Astrocyte of the spinal cord (primary cell): ENCODE measurements around the gene SLC2A5.

Experiments
- DNase-seq: peaks from one replicate; pipeline ENCODE4 v3.0.0; 2011; ENCODE audit warnings: low read depth, low spot score
- H3K4me3 ChIP-seq: 2 replicates; pipeline ENCODE4 v1.5.1; 2011; ENCODE audit warnings: low read depth, mild to moderate bottlenecking, low read length, moderate library complexity
- CTCF ChIP-seq: IDR thresholded peaks from 2 replicates; pipeline ENCODE4 v1.5.1; 2012; ENCODE audit warnings: low read depth, mild to moderate bottlenecking, low read length, inconsistent platforms
- in situ Hi-C: cut with HindIII; loops from 2 replicates; pipeline ENCODE4 v1.10.0; 2017; ENCODE audit warnings: low sequenced_read_pairs

SLC2A5 gene

GRCh38 chr1:9081473-9081872 is 12.0 kb upstream of the SLC2A5 start:
- DNase-seq, result no peak
- TF ChIP-seq CTCF, result no peak
- H3K4me3 ChIP-seq, result no peak overlapping the region
- in situ Hi-C loops, result no loop called here

- no peak for TF ChIP-seq CTCF
- peak; percentile 32 for DNase-seq
- in situ Hi-C loops, result no loop called here
- no peak overlapping the region for H3K4me3 ChIP-seq
These were observed 11.4 kb upstream of the SLC2A5 start for GRCh38 chr1:9080705-9081291.

GRCh38 chr1:9079988-9080704 is 10.7 kb upstream of the SLC2A5 start:
- in situ Hi-C loops, result no loop called here
- no peak for TF ChIP-seq CTCF
- no peak for DNase-seq
- H3K4me3 ChIP-seq, result no peak overlapping the region

- no peak for DNase-seq
These were observed 9.5 kb upstream of the SLC2A5 start for GRCh38 chr1:9078752-9079500.

GRCh38 chr1:9078015-9078751 is 8.7 kb upstream of the SLC2A5 start:
- in situ Hi-C loops, result no loop called here
- DNase-seq, result peak; percentile 85
- no peak overlapping the region for H3K4me3 ChIP-seq
- TF ChIP-seq CTCF, result no peak

More at GRCh38 chr1:9078752-9079500, 9.5 kb upstream of the SLC2A5 start:
- in situ Hi-C loops, result no loop called here
- TF ChIP-seq CTCF, result no peak
- no peak overlapping the region for H3K4me3 ChIP-seq

- no peak for DNase-seq
- in situ Hi-C loops, result no loop called here
- TF ChIP-seq CTCF, result no peak
- no peak overlapping the region for H3K4me3 ChIP-seq
These were observed 5.6 kb upstream of the SLC2A5 start for GRCh38 chr1:9075022-9075421.
